ENCODE data around the gene SYNJ2. TPM values are rescaled to one million over a fixed set of nuclear protein-coding genes. Genes with fewer than 3 reads are reported as not detected.

The SYNJ2 gene
- total and polyA plus RNA-seq, 2 donors (not counting 3 experiments of a cell fraction or from before 2014, with no cell fraction given) = 35.1 to 78.2 TPM

DNA sequence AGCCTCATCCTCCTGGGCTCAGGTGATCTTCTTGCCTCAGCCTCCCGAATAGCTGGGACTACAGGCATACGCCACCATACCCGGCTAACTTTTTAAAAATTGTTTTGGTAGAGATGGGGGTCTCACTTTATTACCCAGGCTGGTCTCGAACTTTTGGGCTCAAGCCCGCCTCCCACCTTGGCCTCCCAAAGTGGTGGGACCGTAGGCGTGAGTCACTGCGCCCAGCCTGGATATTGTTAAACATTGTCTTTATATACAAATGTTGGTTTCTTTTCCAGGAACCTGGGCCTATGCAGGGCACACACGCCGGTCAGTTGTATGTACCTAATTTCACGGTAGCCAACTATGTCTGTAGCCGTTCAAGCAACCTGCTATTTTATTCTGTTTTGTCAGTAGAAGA lies 60.1 kb downstream of the SYNJ2 start:
- Histone ChIP-seq H3K4me1 (ENCODE audit: control insufficient read depth, extremely low read depth, insufficient read depth, low read length) (peaks cover 38% of the 10 kb centered on the region), H3K27me3 (ENCODE audit: control insufficient read depth in 2 of 2, insufficient read depth in 2 of 2, low read length in 2 of 2) (no peaks in the 10 kb centered on the region), H3K36me3 (ENCODE audit: control insufficient read depth in 2 of 2, extremely low read depth in 1 of 2, insufficient read depth in 2 of 2, low read length in 2 of 2) (peaks cover 14 to 19% of the 10 kb centered on the region in 2 experiments), H3K9ac (replicated peaks; ENCODE audit: extremely low read depth, insufficient read depth, low read length) (peak overlapping the region; percentile 90), H4K20me1 (replicated peaks; ENCODE audit: control insufficient read depth, extremely low read depth, insufficient read depth, low read length) (no peaks in the 10 kb centered on the region), H2AFZ (ENCODE audit: low read depth, low read length) (no peak overlapping the region), H3K9me3 (replicated peaks; ENCODE audit: control insufficient read depth, insufficient read depth, low read length) (no peaks in the 10 kb centered on the region), H3K4me3 (replicated peaks in 1 of 3; ENCODE audit: insufficient read depth in 1 of 3, low read depth in 1 of 3, low read length in 3 of 3) (no peak overlapping the region), H3K9me1 (replicated peaks; ENCODE audit: control insufficient read depth, extremely low read depth, insufficient read depth, low read length) (no peaks in the 10 kb centered on the region), H3K4me2 (ENCODE audit: insufficient read depth, low read length) (peak overlapping the region; percentile 10), H3K27ac (ENCODE audit: insufficient read depth, low read depth, low read length) (peak overlapping the region; percentile 99), H3K79me2 (ENCODE audit: control insufficient read depth, insufficient read depth, low read length) (peaks cover 16% of the 10 kb centered on the region)
- DNase-seq (ENCODE audit: low read depth, low spot score) (no peak), FAIRE-seq (no peak)
- CTCF ChIA-PET = interaction anchor here (1.1 to 6.2 kb wide), 11 partner anchors 9 to 168 kb away, joined by 3 to 45 read pairs (median 6); no protein-coding TSS in a partner anchor
- dilution Hi-C loops (cut with MboI; ENCODE audit: extremely low pct_ligation_motif_present, low sequenced_read_pairs) = no loop called here
- TF ChIP-seq POLR2A (IDR thresholded peaks at IDR 0.05; ENCODE audit: low read depth, low read length) (peak; percentile 11), FOS (IDR thresholded peaks at IDR 0.05; ENCODE audit: borderline replicate concordance, insufficient read depth, low read length) (no peak)
- BruUV-seq (replicated peaks) = TSS peak; percentile 65
- intact Hi-C loops (cut with micrococcal nuclease) = no loop called here
- POLR2A ChIA-PET = interaction anchor here (0.9 to 1.5 kb wide), 3 partner anchors 15 to 28 kb away, joined by 3 to 7 read pairs (median 5); no protein-coding TSS in a partner anchor

DNA sequence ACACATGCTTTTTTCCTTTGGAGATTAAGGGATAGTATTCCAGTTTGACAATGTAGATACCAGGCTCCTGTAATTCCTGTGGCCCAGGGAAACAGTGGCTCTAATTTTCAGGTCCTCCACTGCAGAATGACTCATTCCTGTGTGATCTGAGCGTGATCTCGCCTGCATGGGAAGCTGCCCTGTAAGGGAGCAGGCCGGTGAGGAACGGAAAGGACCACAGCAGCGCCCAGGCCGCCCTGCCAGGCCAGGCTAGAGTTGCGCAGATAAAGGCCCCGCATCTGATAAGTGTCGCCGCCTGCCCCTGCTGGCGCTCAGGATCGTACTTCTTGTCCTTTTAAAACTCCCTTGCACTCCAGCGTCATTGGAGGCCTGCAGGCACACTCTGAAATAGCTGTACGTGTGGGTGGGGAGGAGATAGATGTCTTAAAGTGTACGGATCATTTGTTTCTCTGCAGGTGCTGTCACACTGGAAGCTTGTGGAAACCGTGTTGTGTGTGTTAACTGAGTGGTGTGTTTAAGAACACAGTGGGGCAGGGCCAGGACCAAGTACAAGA lies 60.7 kb downstream of the SYNJ2 start:
- no peak overlapping the region for H3K4me3 ChIP-seq (replicated peaks in 1 of 3; ENCODE audit: insufficient read depth in 1 of 3, low read depth in 1 of 3, low read length in 3 of 3)
- H3K27me3 ChIP-seq (ENCODE audit: control insufficient read depth in 2 of 2, insufficient read depth in 2 of 2, low read length in 2 of 2) = no peaks in the 10 kb centered on the region
- BruUV-seq (replicated peaks) = no TSS peak
- no peak overlapping the region for H2AFZ ChIP-seq (ENCODE audit: low read depth, low read length)
- peaks cover 38% of the 10 kb centered on the region for H3K4me1 ChIP-seq (ENCODE audit: control insufficient read depth, extremely low read depth, insufficient read depth, low read length)
- TF ChIP-seq, protein P1, sequence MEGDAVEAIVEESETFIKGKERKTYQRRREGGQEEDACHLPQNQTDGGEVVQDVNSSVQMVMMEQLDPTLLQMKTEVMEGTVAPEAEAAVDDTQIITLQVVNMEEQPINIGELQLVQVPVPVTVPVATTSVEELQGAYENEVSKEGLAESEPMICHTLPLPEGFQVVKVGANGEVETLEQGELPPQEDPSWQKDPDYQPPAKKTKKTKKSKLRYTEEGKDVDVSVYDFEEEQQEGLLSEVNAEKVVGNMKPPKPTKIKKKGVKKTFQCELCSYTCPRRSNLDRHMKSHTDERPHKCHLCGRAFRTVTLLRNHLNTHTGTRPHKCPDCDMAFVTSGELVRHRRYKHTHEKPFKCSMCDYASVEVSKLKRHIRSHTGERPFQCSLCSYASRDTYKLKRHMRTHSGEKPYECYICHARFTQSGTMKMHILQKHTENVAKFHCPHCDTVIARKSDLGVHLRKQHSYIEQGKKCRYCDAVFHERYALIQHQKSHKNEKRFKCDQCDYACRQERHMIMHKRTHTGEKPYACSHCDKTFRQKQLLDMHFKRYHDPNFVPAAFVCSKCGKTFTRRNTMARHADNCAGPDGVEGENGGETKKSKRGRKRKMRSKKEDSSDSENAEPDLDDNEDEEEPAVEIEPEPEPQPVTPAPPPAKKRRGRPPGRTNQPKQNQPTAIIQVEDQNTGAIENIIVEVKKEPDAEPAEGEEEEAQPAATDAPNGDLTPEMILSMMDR (IDR thresholded peaks at IDR 0.05; ENCODE audit: extremely low read depth in 1 of 2, insufficient read depth in 1 of 2, low read depth in 1 of 2, low read length in 2 of 2) = peak in 1 of 2 donors; percentile 19
- TF ChIP-seq MYC (IDR thresholded peaks at IDR 0.05; ENCODE audit: low read depth, low read length) (no peak), EZH2 (IDR thresholded peaks at IDR 0.05; ENCODE audit: borderline replicate concordance, low read depth, low read length, severe bottlenecking) (no peak), FOS (IDR thresholded peaks at IDR 0.05; ENCODE audit: borderline replicate concordance, insufficient read depth, low read length) (peak; percentile 95), JUN (IDR thresholded peaks at IDR 0.05; ENCODE audit: borderline replicate concordance, insufficient read depth, insufficient read length, low read depth) (peak; percentile 84), POLR2AphosphoS5 (IDR thresholded peaks at IDR 0.05; ENCODE audit: insufficient read depth, low read depth, low read length) (peak; percentile 47), GATA2 (IDR thresholded peaks at IDR 0.05; ENCODE audit: insufficient read depth, insufficient read length, low read depth, low read length) (peak; percentile 71), POLR2A (IDR thresholded peaks at IDR 0.05; ENCODE audit: low read depth, low read length) (no peak)
- TF ChIP-seq, protein P2, sequence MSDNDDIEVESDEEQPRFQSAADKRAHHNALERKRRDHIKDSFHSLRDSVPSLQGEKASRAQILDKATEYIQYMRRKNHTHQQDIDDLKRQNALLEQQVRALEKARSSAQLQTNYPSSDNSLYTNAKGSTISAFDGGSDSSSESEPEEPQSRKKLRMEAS (IDR thresholded peaks at IDR 0.05; ENCODE audit: insufficient read depth, insufficient read length) = no peak
- peaks cover 14 to 22% of the 10 kb centered on the region in 2 experiments for H3K36me3 ChIP-seq (ENCODE audit: control insufficient read depth in 2 of 2, extremely low read depth in 1 of 2, insufficient read depth in 2 of 2, low read length in 2 of 2)
- peak overlapping the region; percentile 10 for H3K4me2 ChIP-seq (ENCODE audit: insufficient read depth, low read length)
- dilution Hi-C loops (cut with MboI; ENCODE audit: extremely low pct_ligation_motif_present, low sequenced_read_pairs) (no loop called here), intact Hi-C loops (cut with micrococcal nuclease) (no loop called here)
- DNase-seq (ENCODE audit: low read depth, low spot score) (peak; percentile 94), FAIRE-seq (peak; percentile 98)
- H3K9me3 ChIP-seq (replicated peaks; ENCODE audit: control insufficient read depth, insufficient read depth, low read length) = no peaks in the 10 kb centered on the region
- H3K9ac ChIP-seq (replicated peaks; ENCODE audit: extremely low read depth, insufficient read depth, low read length) = peak overlapping the region; percentile 90
- CTCF ChIA-PET = interaction anchor here (1.0 to 6.2 kb wide), 9 partner anchors 10 to 169 kb away, joined by 3 to 45 read pairs (median 13); no protein-coding TSS in a partner anchor
- no peaks in the 10 kb centered on the region for H3K9me1 ChIP-seq (replicated peaks; ENCODE audit: control insufficient read depth, extremely low read depth, insufficient read depth, low read length)
- H4K20me1 ChIP-seq (replicated peaks; ENCODE audit: control insufficient read depth, extremely low read depth, insufficient read depth, low read length) = no peaks in the 10 kb centered on the region
- POLR2A ChIA-PET = interaction anchor here (1.5 kb wide), 1 partner anchor 18 kb away, joined by 5 read pairs; no protein-coding TSS in a partner anchor
- H3K27ac ChIP-seq (ENCODE audit: insufficient read depth, low read depth, low read length) = peak overlapping the region; percentile 99
- H3K79me2 ChIP-seq (ENCODE audit: control insufficient read depth, insufficient read depth, low read length) = peaks cover 16% of the 10 kb centered on the region
